Esophagus muscularis mucosa (tissue), 4 donors: ENCODE data around the gene SAFB. TPM values are rescaled to one million over a fixed set of nuclear protein-coding genes. Genes with fewer than 3 reads are reported as not detected.

ENCODE experiments used
- DNase-seq: peaks from one replicate; pipeline ENCODE4 v3.0.0-alpha.2; 2017; ENCODE audit errors: extremely low spot score
- H3K27ac ChIP-seq, 4 donors: fragments of 200-600 bp; sonication (generic); replicated peaks in 1 of 4; 1 replicate in 3 of 4; 2 replicates in 1 of 4; pipeline ENCODE4 v1.5.1; 2016 to 2019; ENCODE audit warnings: mild to moderate bottlenecking in 1 of 4
- H3K27me3 ChIP-seq, 4 donors: fragments of 200-600 bp; sonication (generic); one replicate each; pipeline versions ENCODE4 v1.5.1 to v1.6.0; 2016 to 2019
- H3K36me3 ChIP-seq, 4 donors: fragments of 200-600 bp; sonication (generic); one replicate each; pipeline ENCODE4 v1.5.1; 2016 to 2019
- H3K4me1 ChIP-seq, 4 donors: fragments of 200-600 bp; sonication (generic); one replicate each; pipeline ENCODE4 v1.5.1; 2016 to 2019
- H3K4me3 ChIP-seq, 4 donors: fragments of 200-600 bp; sonication (generic); 1 replicate in 2 of 4; 2 replicates in 2 of 4; pipeline ENCODE4 v1.5.1; 2016 to 2019; ENCODE audit warnings: mild to moderate bottlenecking in 4 of 4, moderate library complexity in 1 of 4
- H3K9me3 ChIP-seq, 4 donors: fragments of 200-600 bp; sonication (generic); 1 replicate in 3 of 4; 2 replicates in 1 of 4; pipeline ENCODE4 v1.5.1; 2016 to 2019
- EP300 ChIP-seq: sonication (generic); formaldehyde crosslinking; IDR thresholded peaks from one replicate; pipeline ENCODE4 v1.6.1; 2017; ENCODE audit warnings: antibody characterized with exemption
- POLR2A ChIP-seq: fragments of 450-650 bp; IDR thresholded peaks from one replicate; pipeline ENCODE4 v1.6.1; 2017; ENCODE audit warnings: antibody characterized with exemption, moderate library complexity, mild to moderate bottlenecking, low read depth
- POLR2AphosphoS5 ChIP-seq, 2 donors: sonication (generic); formaldehyde crosslinking; IDR thresholded peaks; one replicate each; pipeline ENCODE4 v1.6.1; 2017; ENCODE audit warnings: antibody characterized with exemption in 2 of 2
- WGBS: methylation state at CpG from one replicate; pipeline ENCODE4 v1.1.5; 2018; 5-methylcytosine and 5-hydroxymethylcytosine counted together
- intact Hi-C: fragments of 100-400 bp; cut with DNase I; formaldehyde crosslinking; loops from one replicate; pipeline ENCODE4 v1.15.1; 2023
- total RNA-seq, 4 donors: library from RNA; depleted of rRNA; stranded (reverse); fragments of >200 nt; gene quantifications; one replicate each; pipeline versions ENCODE4 v1.1.0 to v1.2.1, GENCODE V29; 2016
- TF ChIP-seq, protein P1 (sequence below), 3 experiments: fragments of 200-600 bp in 2 of 3; fragments of 450-650 bp in 1 of 3; sonication (generic) in 2 of 3; IDR thresholded peaks; one replicate each; pipeline ENCODE4 v1.5.1; 2017 to 2019; ENCODE audit warnings: antibody characterized with exemption in 3 of 3, mild to moderate bottlenecking in 2 of 3, moderate library complexity in 1 of 3

Gene SAFB
- total RNA-seq, 4 donors from 2014 or later: 48.4 to 96.2 (median 75.7) TPM

DNA sequence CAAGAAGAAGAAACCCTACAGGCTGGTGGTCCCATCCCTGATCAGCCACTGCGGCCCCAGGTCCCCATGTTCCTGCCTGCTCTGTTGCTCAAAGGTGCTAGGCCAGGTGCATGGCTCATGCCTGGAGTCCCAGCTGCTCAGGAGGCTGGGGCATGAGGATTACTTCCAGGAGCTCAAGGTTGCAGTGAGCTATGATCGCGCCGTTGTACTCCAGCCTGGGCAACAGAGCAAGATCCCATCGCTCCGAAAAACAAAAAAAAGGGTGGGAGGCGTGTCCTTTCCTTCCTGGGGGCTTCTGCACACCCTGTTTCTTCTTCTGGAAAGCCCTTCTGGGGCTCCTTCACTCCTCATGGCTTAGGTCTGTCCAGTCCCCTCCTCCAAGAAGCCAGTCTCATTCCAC lies 43.2 kb upstream of the SAFB start:
- Histone ChIP-seq H3K4me1 (peaks cover 5 to 11% (median 9%) of the 10 kb centered on the region in 4 donors), H3K27ac (no peak overlapping the region), H3K27me3 (no peaks in the 10 kb centered on the region), H3K9me3 (no peaks in the 10 kb centered on the region), H3K36me3 (peaks cover 5 to 47% (median 22%) of the 10 kb centered on the region in 4 donors), H3K4me3 (no peak overlapping the region)
- 89% methylated on average over 6 of the region's 7 CpGs for WGBS
- DNase-seq: no peak
- TF ChIP-seq EP300: no peak
- TF ChIP-seq POLR2AphosphoS5 (IDR thresholded peaks at IDR 0.05): no peak
- TF ChIP-seq, protein P1, sequence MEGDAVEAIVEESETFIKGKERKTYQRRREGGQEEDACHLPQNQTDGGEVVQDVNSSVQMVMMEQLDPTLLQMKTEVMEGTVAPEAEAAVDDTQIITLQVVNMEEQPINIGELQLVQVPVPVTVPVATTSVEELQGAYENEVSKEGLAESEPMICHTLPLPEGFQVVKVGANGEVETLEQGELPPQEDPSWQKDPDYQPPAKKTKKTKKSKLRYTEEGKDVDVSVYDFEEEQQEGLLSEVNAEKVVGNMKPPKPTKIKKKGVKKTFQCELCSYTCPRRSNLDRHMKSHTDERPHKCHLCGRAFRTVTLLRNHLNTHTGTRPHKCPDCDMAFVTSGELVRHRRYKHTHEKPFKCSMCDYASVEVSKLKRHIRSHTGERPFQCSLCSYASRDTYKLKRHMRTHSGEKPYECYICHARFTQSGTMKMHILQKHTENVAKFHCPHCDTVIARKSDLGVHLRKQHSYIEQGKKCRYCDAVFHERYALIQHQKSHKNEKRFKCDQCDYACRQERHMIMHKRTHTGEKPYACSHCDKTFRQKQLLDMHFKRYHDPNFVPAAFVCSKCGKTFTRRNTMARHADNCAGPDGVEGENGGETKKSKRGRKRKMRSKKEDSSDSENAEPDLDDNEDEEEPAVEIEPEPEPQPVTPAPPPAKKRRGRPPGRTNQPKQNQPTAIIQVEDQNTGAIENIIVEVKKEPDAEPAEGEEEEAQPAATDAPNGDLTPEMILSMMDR (IDR thresholded peaks at IDR 0.05): no peak
- TF ChIP-seq POLR2A: no peak
- intact Hi-C loops: loop anchor here (5.0 to 10.0 kb wide), 3 partner anchors 205 to 532 kb away; no protein-coding TSS in a partner anchor

- DNase-seq: no peak
- Histone ChIP-seq H3K4me3 (no peak overlapping the region), H3K4me1 (peaks cover 6 to 14% (median 11%) of the 10 kb centered on the region in 4 donors), H3K27ac (no peak overlapping the region), H3K27me3 (no peaks in the 10 kb centered on the region), H3K36me3 (peaks cover 5 to 47% (median 22%) of the 10 kb centered on the region in 4 donors), H3K9me3 (no peaks in the 10 kb centered on the region)
- TF ChIP-seq POLR2A (no peak), EP300 (no peak), POLR2AphosphoS5 (IDR thresholded peaks at IDR 0.05) (no peak)
- TF ChIP-seq, protein P1 (IDR thresholded peaks at IDR 0.05): no peak
- intact Hi-C loops: no loop called here
- 64% methylated on average over 3 of the region's 12 CpGs for WGBS
Measured at GRCh38 chr19:5580161-5580571, 42.7 kb upstream of the SAFB start.

GRCh38 chr19:5585461-5586299 lies 37.2 kb upstream of the SAFB start:
- peaks cover 16 to 19% (median 19%) of the 10 kb centered on the region in 4 donors for H3K4me1 ChIP-seq
- WGBS: 20% methylated on average over 1 of the region's 29 CpGs
- DNase-seq: no peak
- H3K36me3 ChIP-seq: peaks cover 39 to 81% (median 74%) of the 10 kb centered on the region in 4 donors
- intact Hi-C loops: no loop called here
- no peaks in the 10 kb centered on the region for H3K27me3 ChIP-seq
- H3K27ac ChIP-seq: peak overlapping the region; percentile 65 to 83 (median 74)
- peak in 1 of 2 donors; percentile 19 for TF ChIP-seq POLR2AphosphoS5 (IDR thresholded peaks at IDR 0.05)
- TF ChIP-seq, protein P1 (IDR thresholded peaks at IDR 0.05): no peak
- no peak for TF ChIP-seq EP300
- no peaks in the 10 kb centered on the region for H3K9me3 ChIP-seq
- peak overlapping the region in 1 of 4 donors; percentile 9 for H3K4me3 ChIP-seq

DNA sequence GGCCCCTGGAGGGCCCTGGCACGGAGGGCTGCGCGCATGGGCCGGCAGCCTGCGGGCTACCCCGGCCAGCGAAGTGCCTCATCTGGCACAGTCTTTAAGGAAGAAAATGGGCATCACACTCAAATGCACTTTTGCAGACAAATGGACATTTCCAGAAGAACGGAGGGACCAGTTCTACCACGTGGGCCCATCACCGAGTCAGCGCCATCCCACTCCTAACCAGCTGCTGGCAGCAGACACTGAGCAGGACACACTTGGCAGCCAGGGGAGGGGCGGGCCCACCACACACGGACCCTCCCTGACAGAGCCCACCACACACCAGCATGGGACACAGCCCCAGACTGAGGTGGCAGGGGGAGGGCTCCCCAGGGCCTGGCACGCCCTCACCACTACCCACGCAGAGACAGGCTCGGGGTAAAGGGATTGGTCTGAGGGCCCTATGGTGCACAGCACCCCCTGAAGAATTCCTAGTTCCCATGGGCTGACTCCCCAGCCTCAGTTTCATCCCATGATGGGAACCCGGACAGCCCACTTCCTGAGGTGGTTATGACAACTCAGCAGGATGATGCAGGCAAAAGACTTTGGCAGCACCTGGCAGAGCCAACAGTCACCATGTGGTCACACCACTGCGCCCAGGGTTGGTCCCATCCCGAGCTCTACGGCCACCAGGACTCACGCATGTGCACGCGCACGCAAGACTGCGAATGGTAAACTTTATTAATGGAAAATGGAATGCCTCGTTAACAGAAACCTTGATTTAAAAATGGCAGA lies 36.4 kb upstream of the SAFB start:
- Histone ChIP-seq H3K4me1 (peaks cover 16 to 19% (median 19%) of the 10 kb centered on the region in 4 donors), H3K27ac (peak overlapping the region; percentile 65 to 83 (median 74)), H3K4me3 (no peak overlapping the region), H3K36me3 (peaks cover 47 to 85% (median 79%) of the 10 kb centered on the region in 4 donors), H3K9me3 (no peaks in the 10 kb centered on the region), H3K27me3 (no peaks in the 10 kb centered on the region)
- peak; percentile 7 for TF ChIP-seq POLR2A
- no peak for TF ChIP-seq EP300
- WGBS: 73% methylated on average over 18 of the region's 26 CpGs
- DNase-seq: no peak
- intact Hi-C loops: no loop called here

DNA sequence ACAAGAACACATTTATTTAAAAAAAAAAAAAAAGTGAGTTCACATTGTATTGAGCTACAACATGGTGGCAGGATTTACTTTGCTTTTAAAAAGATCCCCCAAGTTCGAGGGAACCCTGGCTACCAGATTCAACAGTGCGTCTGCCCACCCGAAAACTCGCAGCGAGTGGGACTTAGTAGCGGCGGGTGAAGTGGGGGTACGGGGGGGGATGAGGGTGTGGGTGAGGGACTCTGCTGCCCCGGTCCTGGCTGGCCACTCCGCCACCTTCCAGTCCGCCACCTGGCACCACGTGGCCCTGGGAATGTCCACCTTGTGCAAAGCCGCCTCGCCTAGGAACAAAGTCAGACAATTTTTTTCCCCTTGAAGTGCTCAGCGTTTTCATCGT lies 35.8 kb upstream of the SAFB start:
- Histone ChIP-seq H3K36me3 (peaks cover 52 to 85% (median 79%) of the 10 kb centered on the region in 4 donors), H3K4me3 (no peak overlapping the region), H3K4me1 (peaks cover 16 to 19% (median 19%) of the 10 kb centered on the region in 4 donors), H3K27me3 (no peaks in the 10 kb centered on the region), H3K9me3 (no peaks in the 10 kb centered on the region), H3K27ac (no peak overlapping the region)
- intact Hi-C loops: no loop called here
- no peak for TF ChIP-seq POLR2AphosphoS5 (IDR thresholded peaks at IDR 0.05)
- TF ChIP-seq POLR2A: no peak
- 93% methylated on average over 16 of the region's 16 CpGs for WGBS
- DNase-seq: no peak
